GM19397 (cell line): ENCODE measurements around the gene REC114.
"Not testable (repeated sequence)": the region's sequence is repeated elsewhere in the genome, so short reads cannot be mapped to it uniquely, and the experiment has no call there.

ENCODE experiments used
- ATAC-seq: cut with Tn5 transposase; IDR thresholded peaks from one replicate; pipeline ENCODE4 v1.9.1; 2021; ENCODE audit warnings: mild to moderate bottlenecking, moderate library complexity; ENCODE audit not compliant: unreplicated experiment

The REC114 gene

DNA sequence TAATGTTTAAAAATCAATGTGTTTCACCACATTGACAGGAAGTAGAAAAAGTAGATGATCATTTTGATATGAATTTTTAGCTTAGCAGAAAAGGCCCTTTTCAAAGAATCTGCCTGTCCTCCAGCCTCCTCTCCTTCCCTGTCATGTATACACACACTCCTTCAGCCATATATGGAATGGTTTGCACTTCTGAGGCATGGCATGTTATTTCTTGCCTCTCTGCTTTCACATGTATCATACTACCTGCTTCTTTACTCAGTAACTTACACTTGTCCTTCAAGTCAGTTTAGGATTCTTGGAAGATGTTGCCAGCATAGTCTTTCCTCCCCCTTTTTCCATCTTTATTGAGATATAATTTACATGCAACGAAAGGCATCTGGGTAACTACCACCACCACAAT, 79.0 kb downstream of the REC114 start:
- no peak for ATAC-seq

DNA sequence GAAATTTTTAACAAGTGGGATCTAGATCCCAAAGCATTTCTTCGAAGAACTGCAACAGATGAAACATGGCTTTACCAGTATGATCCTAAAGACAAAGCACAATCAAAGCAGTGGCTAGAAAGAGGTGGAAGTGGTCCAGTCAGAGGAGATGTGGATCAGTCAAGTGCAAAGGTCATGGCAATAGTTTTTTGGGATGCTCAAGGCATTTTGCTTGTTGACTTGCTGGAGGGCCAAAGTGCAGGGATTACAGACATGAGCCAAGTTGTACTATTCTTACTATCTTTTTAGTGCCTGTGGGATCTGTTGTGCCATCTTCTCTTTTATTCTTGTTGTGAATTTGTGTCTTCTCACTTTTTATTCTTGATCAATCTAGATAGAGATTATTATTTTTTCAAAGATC, 82.0 kb downstream of the REC114 start:
- no peak for ATAC-seq

DNA sequence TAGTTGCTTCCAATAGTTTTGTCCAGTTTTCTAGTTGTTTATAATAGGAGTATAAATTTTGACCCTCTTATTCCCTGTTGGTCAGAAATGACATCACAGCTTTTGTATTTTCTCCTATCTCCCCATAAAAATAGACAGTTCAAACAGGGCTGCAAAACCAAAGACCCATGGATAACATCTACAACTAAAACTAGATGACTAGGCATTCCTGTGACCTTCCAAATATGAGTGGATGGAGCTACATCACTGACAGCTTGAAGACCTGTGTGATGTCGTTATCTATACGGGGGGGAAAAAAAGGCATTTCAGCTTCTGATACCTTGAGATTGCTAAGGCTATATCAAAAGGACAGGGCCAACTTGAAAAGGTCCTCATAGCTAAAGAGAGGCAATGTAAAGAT, 84.6 kb downstream of the REC114 start:
- no peak for ATAC-seq

DNA sequence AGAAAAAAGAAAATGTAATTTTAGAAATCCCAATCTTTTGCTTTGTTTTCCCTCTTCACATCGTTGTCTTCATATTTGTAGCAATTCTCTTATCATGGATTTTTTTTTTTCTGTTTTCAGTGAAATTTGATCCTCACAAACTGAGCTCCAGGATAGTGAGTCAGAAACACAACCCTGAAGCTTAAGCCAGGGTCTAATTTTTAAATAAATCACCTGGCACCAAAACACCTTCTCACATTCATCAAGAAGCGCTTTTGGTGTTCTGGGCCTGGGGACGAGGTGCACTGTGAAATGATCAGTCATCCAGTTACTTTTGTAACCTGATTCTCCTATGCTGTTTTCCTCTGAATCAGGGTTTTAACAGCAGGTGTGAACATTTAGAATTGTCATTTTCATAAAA, 87.7 kb downstream of the REC114 start:
- ATAC-seq = no peak

DNA sequence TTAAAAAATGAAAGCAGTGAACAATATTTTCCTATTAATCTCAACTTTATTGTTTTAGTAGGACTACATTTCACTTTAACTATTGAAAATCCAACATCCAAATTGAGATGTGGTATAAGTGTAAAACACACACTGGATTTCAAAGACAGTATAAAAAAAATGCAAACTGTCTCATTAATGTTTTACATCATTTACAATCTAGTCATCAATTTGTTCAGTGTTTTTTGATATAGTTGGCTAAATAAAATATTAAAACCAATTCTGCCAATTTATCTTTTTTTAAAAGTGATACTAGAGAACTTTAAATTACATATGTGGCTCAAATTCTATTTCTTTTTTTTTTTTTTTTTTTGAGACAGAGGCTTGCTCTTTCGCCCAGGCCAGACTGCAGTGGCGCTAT, 95.2 kb downstream of the REC114 start:
- no peak for ATAC-seq

DNA sequence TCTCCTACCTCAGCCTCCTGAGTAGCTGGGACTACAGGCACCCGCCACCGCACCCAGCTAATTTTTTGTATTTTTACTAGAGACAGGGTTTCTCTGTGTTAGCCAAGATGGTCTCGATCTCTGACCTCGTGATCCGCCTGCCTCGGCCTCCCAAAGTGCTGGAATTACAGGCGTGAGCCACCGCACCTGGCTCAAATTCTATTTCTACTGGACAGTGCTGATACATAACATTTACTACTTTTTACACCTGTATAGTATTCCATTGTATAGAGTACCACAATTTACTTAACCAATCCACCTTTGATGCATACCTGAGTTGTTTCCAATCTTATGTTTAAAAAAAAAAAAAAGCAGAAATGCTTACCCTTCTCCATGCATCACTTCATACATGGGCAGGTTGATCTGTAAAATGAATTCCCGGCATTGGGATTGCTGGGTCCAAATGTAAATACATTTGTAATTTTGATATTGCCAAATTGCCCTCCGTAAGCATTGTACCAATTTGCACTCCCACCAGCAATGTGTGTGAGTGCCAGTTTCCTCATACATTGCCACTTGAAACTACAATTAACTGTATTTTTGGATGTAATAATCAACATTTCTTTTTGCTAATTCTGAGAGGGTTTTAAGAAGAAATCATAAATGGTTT, 95.7 kb downstream of the REC114 start:
- ATAC-seq = no peak

DNA sequence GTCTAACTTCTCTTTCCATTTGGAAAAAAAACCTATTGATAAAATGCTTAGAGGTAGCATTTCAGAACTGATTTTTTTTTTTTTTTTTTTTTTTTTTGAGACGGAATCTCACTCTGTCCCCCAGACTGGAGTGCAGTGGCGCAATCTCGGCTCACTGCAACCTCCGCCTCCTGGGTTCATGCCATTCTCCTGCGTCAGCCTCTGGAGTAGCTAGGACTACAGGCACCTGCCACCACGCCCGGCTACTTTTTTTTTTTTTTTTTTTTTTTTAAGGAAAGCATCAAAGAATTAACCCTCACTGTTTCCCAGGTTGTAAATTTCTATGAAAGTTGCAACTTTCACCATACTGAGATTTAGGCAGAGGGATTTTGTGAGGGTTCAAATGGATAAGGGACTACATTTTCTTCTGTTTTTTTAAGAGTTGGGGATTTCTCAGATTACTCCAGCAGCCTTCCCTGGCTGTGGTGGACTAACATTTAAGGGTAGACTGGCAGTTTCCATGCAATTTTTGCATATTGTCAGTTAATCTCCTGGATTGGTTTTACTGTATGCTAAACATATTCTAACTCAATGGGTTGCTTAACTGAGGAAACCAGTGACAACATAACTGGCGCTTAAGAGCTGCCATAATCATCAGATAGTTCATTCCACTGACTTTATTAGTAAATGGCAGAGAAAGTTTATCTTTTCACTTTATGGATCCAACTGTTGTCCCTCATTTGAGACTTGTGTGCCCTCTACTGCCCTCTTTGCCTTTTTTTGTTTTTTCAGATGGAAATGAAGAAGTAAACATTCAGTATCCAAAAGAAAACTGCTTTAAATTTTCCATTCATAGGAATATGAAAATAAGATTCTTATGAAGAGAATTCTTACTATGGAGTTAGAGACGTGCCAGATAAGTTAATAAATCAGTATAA, 96.5 kb downstream of the REC114 start:
- ATAC-seq = no peak

DNA sequence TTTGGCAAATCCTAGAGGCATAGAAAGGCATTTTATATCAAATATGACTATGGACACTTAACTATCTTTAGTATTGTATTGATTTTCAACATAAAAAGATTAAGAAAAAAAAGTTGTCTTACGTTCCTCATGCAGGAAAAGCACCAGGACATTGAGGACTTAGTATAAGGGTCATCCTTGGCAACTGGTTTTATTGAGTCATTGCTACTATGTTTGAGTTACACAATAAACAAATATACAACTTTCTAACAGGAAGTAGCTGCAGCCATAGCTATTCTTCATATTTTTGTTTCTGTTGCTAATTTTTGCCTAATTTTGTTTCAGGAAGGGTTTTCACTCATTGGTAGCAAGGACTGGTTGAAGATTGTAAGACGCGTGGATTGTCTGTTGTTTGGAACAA, 97.2 kb downstream of the REC114 start:
- ATAC-seq = no peak

DNA sequence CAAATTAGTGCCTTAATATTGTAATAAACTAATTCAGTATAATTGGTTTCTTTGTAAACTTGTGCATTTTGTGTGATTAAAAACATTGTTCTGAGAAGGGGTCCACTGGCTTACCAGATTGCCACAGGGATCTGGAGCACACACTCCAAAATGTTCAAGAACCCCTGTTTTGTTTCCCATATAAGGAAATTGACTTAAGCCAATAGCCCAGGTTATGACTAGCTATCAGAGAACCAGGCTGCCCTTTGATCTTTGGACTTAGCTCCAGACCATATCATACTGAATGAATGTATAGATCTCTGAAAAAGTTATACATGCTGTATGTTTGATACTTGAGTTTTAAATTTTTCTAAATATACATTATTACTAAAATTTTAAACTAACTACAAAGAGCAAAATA, 98.5 kb downstream of the REC114 start:
- no peak for ATAC-seq

DNA sequence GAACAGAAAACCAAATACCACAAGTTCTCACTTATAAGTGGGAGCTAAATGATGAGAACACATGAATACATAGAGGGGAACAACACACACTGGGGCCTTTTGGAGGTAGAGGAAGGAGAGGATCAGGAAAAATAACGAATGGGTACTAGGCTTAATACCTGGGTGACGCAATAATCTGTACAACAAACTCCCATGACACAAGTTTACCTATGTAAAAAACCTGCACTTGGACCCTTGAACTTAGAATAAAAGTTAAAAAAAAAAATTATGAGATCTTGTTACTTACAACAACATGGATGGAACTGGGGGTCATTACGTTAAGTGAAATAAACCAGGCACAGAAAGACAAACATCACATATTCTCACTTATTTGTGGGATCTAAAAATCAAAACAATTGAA, 106.0 kb downstream of the REC114 start:
- ATAC-seq = not testable (repeated sequence)

DNA sequence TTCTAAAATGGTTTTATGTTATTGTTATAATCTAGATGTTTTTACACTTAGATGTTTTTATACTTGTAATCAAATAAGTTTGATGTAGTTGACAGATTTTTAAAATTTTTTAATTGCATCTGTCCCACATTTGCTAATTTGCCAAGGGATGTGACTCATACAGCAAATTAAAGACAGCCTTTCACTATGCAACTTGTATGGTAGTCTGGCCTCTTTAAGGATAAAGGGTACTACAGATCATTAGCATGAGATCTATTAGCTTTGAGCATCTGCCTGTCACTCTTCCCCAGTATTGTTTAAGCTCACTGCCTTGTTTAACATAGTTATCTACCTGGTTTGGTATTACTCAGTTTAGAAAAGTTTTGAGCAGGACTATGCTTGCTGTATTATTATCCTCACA, 107.2 kb downstream of the REC114 start:
- no peak for ATAC-seq

DNA sequence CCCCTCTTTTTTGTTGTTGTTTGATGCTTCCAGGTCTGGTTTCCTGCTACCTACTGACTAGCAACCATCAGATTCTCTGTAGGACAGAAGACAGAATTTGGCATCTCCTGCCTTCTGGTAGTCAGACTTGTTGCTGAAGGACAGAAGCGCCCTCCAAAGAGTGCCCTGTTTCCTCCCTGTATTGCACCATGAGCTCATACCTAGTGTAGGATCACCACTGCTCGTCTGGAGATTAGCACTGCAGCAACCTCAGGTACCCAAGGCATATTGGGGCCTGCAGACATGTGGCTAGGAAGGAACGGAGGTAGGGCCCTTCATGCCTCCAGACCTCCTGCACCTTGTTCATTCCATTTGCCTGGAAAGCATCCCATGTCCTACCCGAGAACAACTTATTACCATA, 112.1 kb downstream of the REC114 start:
- ATAC-seq = no peak

DNA sequence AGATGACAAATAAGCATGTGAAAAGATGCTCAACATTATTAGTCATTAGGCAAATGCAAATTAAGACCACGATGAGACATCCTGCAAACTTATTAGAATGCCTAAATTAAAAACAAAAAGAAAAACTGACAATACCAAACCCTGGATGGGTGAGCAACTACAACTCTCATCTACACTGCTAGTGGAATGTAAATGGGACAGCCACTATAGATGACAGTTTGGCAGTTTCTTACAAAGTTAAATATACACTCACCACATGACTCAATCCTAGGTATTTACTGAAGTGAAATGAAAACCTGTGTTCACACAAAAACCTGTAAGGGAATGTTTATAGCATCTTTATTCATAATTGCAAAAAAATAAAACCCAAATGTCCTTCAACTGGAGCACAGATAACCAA, 115.6 kb downstream of the REC114 start:
- no peak for ATAC-seq

DNA sequence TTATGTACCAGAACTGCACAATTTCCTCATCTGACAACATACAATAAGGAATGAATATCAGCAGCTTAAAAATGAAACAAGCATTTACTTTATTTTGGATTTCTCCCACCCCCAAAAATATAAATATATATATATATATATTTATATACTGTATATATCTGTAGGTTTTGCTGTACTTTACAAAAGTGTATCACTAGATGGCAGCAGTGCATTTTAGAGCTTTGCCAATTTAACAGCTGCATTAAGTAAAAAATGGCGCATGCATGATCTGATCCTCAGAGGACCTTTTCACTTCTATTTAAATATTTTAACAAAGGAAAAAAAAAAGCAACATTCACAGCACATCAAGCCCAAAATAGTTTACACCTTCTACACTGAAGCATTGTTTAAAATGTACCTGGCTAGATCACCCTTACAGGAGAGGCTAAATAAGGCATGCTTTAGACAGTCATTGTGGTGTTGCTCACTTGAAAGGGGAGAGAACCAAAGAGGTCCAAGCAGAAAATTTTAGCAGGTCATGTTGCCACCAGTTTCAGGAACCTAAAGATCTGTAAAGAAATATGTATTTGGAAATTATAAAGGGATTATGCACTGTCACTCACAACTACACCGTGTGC, 117.6 kb downstream of the REC114 start:
- no peak for ATAC-seq

DNA sequence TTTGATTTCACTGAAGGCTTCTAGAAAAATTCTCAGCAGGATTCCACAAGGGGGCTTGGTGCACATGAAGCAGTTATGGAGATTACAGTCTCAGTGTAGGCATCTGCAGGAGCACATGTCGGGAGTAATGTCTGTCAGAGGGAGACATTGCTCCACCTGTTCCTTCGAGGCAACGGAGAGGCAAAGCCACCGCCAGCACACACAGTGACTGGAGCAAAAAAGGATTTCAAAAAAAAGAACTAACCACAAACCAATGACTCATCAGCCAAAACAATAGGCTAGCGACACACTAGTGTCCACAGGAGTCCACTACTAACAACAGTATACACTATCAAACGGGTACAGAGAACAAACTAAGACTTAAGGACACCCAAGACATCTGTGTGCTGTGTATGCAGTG, 121.3 kb downstream of the REC114 start:
- no peak for ATAC-seq

DNA sequence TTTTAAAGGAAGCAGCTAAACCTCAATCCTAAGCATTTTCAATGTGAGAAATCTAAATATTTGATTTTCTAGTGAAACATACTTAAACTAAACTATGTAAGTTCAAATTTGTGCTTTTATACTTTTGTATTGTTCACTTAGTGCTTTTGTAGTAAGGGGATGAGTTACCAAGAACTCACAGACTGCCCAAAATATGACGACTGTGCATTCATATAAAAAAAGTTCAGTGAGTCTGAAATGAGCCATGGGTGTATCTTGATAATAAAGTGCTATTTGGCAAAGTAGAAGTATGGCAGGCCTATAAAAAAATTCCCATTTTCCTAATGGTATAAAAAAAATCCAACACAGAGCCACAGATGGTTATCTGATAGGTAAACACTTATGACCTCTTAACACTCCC, 124.1 kb downstream of the REC114 start:
- no peak for ATAC-seq

DNA sequence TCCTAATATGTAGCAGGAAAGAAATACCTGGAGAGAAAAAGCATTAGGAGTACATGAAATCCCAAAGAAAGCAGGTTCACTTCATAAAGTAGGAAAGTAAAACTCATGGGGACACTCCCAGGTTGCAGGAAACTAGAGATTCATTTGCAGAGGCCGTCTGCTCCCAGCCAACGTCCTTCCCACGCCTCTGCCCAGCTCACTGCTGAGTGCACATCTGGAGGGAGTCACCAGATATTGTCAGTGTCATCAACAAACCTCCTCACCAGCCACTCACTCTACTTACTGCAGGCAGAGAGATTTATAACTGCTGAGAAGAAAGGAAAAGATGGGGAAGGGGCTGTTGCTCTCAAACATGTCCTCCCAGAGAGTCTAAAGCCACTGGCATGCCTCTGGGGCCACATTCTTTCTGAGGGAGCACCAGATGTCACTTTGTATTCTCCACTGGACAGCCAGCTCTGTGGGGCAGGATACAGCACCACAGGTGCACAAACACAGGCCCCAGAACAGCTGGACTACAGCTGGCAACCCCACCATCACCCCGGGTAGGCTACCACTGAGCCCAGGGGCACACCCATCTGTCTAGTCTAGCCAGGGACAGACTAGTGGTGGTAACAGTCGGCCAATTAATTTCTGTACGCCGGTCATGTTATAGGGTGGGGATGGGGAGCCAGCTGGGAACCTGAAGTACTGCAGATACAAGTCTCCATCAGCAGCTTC, 125.8 kb downstream of the REC114 start:
- no peak for ATAC-seq

DNA sequence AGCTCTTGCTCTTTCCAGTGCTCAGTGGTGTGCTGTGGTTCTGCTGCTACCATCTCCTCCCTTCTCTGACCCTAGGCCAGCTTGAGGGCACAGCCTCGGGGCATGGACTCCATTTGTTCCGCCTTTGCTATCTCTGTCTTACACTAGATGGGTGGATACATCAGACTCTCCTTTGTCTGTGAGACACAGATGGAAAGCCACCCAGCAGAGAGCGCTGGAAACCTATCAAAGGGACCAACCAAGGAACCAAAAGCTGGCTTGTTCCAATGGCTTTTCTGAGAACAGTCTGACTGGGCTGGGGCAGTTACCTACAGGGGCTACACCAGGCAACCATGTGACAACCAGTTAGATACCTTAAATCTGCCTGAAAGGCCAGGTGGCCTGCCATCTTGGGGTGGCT, 126.4 kb downstream of the REC114 start:
- ATAC-seq = no peak

DNA sequence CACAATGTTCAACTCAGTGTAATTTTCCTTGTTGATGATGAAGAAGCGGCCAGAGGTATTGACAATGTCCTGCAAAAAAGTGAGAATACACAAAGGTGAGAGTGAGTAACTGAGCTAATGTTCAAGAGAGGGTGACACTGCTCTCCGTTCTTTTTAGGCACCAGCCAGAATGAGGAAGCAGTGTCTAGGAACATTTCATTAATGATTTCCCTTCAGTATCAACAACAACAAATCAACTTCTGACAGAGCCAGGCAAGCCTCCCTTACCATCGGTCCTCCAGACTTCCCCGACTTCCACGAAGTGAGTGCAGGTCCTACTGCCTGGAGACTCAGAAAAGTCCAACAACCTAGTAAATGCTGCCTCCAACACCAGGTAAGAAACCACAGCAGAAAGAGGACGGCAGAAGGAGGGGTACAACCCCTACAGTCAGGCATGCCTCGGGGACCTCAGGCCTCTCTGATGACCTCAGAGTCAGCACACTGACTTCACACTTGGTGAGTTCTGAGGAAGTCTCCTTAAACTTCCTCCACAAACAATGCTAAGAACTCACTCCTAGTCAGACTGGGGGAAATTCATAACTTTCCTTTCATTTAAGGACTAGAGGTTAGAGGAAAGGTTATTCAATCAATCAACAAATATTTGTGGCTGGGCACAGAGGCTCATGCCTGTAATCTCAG, 127.5 kb downstream of the REC114 start:
- no peak for ATAC-seq

DNA sequence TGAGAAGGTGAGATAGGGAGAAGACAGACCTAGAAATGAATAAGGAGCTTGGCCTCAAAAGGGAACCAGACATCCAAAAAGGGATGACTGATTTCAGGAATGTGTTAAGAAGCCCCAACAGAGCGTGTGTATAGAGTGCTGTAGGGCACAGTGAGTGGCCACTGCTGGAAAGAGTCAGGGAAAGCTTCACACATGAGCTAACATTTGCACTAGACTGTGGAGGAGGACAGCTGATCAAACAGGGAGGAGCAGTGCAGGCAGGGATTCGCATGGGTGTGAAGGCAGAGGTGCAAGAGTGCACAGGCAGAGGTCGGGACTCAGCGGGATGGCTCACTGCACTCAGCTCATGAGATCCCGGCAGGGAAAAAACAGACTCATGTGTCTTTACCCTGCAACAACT, 128.4 kb downstream of the REC114 start:
- ATAC-seq = no peak

DNA sequence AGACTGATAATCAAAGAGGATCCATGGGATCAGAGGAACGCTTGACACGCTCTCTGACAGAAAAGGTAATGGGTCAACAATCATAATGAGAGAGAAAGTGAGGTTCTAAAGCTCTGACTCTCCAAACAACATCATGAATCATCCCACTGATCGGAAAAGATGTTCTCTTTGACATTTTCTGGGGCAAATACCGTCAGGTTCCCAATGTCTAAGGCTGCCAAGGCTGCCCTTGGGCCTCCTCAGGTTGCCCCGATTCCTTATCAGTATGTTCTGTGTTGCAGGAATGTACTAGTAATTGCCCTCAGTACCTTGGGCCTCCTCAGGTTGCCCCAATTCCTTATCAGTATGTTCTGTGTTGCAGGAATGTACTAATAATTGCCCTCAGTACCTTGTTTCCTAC, 129.3 kb downstream of the REC114 start:
- no peak for ATAC-seq
